Neural cell (in vitro differentiated cells): ENCODE data around the gene FHAD1. TPM values are rescaled to one million over a fixed set of nuclear protein-coding genes. Genes with fewer than 3 reads are reported as not detected.

Source experiments
- H2AFZ ChIP-seq: fragments of 200-600, 300-800 bp; sonication (generic), shearing (Covaris generic); 2 replicates; pipeline ENCODE4 v1.6.0; 2014; ENCODE audit warnings: low read depth, mild to moderate bottlenecking, antibody characterized with exemption, low read length, moderate library complexity
- H3F3A ChIP-seq: fragments of 200-600 bp; shearing (Covaris generic); 2 replicates; pipeline ENCODE4 v1.6.1; 2016; ENCODE audit warnings: mild to moderate bottlenecking, moderate library complexity, mixed read lengths, antibody characterized with exemption, low read length; ENCODE audit not compliant: insufficient read depth, poor library complexity, severe bottlenecking
- H3K27ac ChIP-seq: fragments of 200-600, 300-800 bp; sonication (generic), shearing (Covaris generic); 2 replicates; pipeline ENCODE4 v1.5.1; 2014; ENCODE audit warnings: mild to moderate bottlenecking, low read length, moderate library complexity
- H3K27me3 ChIP-seq: fragments of 300-800, 200-600 bp; sonication (generic), shearing (Covaris generic); 2 replicates; pipeline ENCODE4 v1.6.0; 2014; ENCODE audit warnings: mild to moderate bottlenecking, low read depth, low read length, moderate library complexity; ENCODE audit not compliant: insufficient read depth
- H3K36me3 ChIP-seq: fragments of 300-800, 200-600 bp; sonication (generic), shearing (Covaris generic); 2 replicates; pipeline ENCODE4 v1.5.1; 2014; ENCODE audit warnings: mild to moderate bottlenecking, antibody characterized with exemption, low read length, moderate library complexity; ENCODE audit not compliant: insufficient read depth
- H3K4me2 ChIP-seq: fragments of 300-800, 200-600 bp; sonication (generic), shearing (Covaris generic); 2 replicates; pipeline ENCODE4 v1.6.0; 2014; ENCODE audit warnings: mild to moderate bottlenecking, low read length
- H3K4me3 ChIP-seq: fragments of 300-800, 200-600 bp; sonication (generic), shearing (Covaris generic); 2 replicates; pipeline ENCODE4 v1.5.1; 2014; ENCODE audit warnings: mild to moderate bottlenecking, low read length, moderate library complexity
- H3K79me2 ChIP-seq: fragments of 200-600 bp; shearing (Covaris generic); replicated peaks from 2 replicates; pipeline ENCODE4 v1.6.0; 2014; ENCODE audit warnings: mild to moderate bottlenecking, low read length, moderate library complexity; ENCODE audit not compliant: insufficient read depth
- H3K9ac ChIP-seq: fragments of 300-800, 200-600 bp; sonication (generic), shearing (Covaris generic); 2 replicates; pipeline ENCODE4 v1.6.1; 2016; ENCODE audit warnings: mild to moderate bottlenecking, low read length, mixed read lengths
- H3K9me2 ChIP-seq: fragments of 200-600 bp; shearing (Covaris generic); 2 replicates; pipeline ENCODE4 v1.6.1; 2016; ENCODE audit warnings: mild to moderate bottlenecking, low read length, mixed read lengths; ENCODE audit not compliant: insufficient read depth
- H3K9me3 ChIP-seq: fragments of 200-600, 300-800 bp; sonication (generic), shearing (Covaris generic); 2 replicates; pipeline ENCODE4 v1.6.1; 2016; ENCODE audit warnings: mild to moderate bottlenecking, mixed run types, low read length, moderate library complexity, mixed read lengths
- H4K20me1 ChIP-seq: fragments of 200-600 bp; shearing (Covaris generic); 2 replicates; pipeline ENCODE4 v1.6.1; 2016; ENCODE audit warnings: mild to moderate bottlenecking, mixed run types; ENCODE audit not compliant: insufficient read depth
- EP300 ChIP-seq: fragments of 450-650 bp; conservative IDR thresholded peaks from 2 replicates; pipeline ENCODE4 v1.6.1; 2014; ENCODE audit warnings: antibody characterized with exemption, mild to moderate bottlenecking, moderate library complexity; ENCODE audit not compliant: poor library complexity, severe bottlenecking
- EZH2 ChIP-seq: fragments of 200-600, 300-800 bp; shearing (Covaris generic), sonication (generic); IDR thresholded peaks from 2 replicates; pipeline ENCODE4 v1.6.1; 2014; ENCODE audit warnings: antibody characterized with exemption, low read length, borderline replicate concordance, mild to moderate bottlenecking; ENCODE audit not compliant: insufficient read depth, poor library complexity, severe bottlenecking
- MXI1 ChIP-seq: fragments of 450-650 bp; conservative IDR thresholded peaks from 2 replicates; pipeline ENCODE4 v1.6.1; 2014; ENCODE audit warnings: antibody characterized with exemption, mild to moderate bottlenecking; ENCODE audit not compliant: poor library complexity, severe bottlenecking
- POLR2AphosphoS5 ChIP-seq: IDR thresholded peaks from 2 replicates; pipeline ENCODE4 v1.6.1; 2012
- RAD21 ChIP-seq: fragments of 450-650 bp; conservative IDR thresholded peaks from 2 replicates; pipeline ENCODE4 v1.6.1; 2014; ENCODE audit warnings: antibody characterized with exemption, mild to moderate bottlenecking, moderate library complexity
- SMC3 ChIP-seq: fragments of 450-650 bp; conservative IDR thresholded peaks from 2 replicates; pipeline ENCODE4 v1.6.1; 2014; ENCODE audit warnings: antibody characterized with exemption, mild to moderate bottlenecking, moderate library complexity; ENCODE audit not compliant: poor library complexity
- TAF1 ChIP-seq: IDR thresholded peaks from 2 replicates; pipeline ENCODE4 v1.6.1; 2012; ENCODE audit warnings: low read depth
- polyA plus RNA-seq: library from polyadenylated mRNA; depleted of rRNA; stranded (reverse); fragments of >200 nt; gene quantifications from 2 replicates; pipeline ENCODE4 v1.2.3, GENCODE V29; 2014
- TF ChIP-seq, protein P1 (sequence below): fragments of 450-650 bp; IDR thresholded peaks from 2 replicates; pipeline ENCODE4 v1.5.1; 2014; ENCODE audit warnings: antibody characterized with exemption, mild to moderate bottlenecking, moderate library complexity; ENCODE audit not compliant: poor library complexity, severe bottlenecking
- TF ChIP-seq, protein P2 (sequence below): IDR thresholded peaks from 2 replicates; pipeline ENCODE4 v1.6.1; 2012; ENCODE audit warnings: borderline replicate concordance

The FHAD1 gene
- polyA plus RNA-seq, 1 donor from 2014 or later, result 0.46 TPM

DNA sequence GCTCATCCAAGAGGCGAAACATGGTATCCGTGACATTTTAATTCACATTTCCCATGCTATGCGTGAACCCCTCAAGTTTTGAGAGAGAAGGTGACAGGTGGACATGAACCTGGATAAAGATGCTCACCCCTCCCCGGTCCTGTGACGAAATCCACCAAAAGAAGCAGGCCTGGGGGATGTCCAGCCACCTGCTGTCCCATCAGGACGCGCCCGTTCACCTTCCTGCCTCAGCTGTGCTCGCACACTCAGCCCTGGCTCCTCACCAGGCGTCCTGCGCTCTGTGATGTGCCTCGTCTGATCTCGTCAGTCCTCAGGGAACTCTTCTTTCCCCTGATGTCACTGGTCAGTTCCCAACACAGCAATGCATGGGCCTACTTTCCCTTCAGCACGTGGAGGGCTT lies 10.3 kb downstream of the FHAD1 start:
- Histone ChIP-seq H3F3A (no peaks in the 10 kb centered on the region), H3K4me2 (no peak overlapping the region), H2AFZ (no peak overlapping the region), H3K9me2 (no peaks in the 10 kb centered on the region), H3K9ac (no peak overlapping the region), H3K27ac (no peak overlapping the region), H3K36me3 (no peaks in the 10 kb centered on the region), H3K27me3 (no peaks in the 10 kb centered on the region), H3K9me3 (no peaks in the 10 kb centered on the region), H3K4me3 (no peak overlapping the region), H4K20me1 (no peaks in the 10 kb centered on the region), H3K79me2 (no peaks in the 10 kb centered on the region)
- TF ChIP-seq SMC3, result no peak
- TF ChIP-seq MXI1, result no peak
- no peak for TF ChIP-seq POLR2AphosphoS5
- TF ChIP-seq, protein P1, sequence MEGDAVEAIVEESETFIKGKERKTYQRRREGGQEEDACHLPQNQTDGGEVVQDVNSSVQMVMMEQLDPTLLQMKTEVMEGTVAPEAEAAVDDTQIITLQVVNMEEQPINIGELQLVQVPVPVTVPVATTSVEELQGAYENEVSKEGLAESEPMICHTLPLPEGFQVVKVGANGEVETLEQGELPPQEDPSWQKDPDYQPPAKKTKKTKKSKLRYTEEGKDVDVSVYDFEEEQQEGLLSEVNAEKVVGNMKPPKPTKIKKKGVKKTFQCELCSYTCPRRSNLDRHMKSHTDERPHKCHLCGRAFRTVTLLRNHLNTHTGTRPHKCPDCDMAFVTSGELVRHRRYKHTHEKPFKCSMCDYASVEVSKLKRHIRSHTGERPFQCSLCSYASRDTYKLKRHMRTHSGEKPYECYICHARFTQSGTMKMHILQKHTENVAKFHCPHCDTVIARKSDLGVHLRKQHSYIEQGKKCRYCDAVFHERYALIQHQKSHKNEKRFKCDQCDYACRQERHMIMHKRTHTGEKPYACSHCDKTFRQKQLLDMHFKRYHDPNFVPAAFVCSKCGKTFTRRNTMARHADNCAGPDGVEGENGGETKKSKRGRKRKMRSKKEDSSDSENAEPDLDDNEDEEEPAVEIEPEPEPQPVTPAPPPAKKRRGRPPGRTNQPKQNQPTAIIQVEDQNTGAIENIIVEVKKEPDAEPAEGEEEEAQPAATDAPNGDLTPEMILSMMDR, result no peak
- no peak for TF ChIP-seq EP300
- TF ChIP-seq RAD21, result no peak
- no peak for TF ChIP-seq EZH2
- TF ChIP-seq TAF1, result no peak
- TF ChIP-seq, protein P2, sequence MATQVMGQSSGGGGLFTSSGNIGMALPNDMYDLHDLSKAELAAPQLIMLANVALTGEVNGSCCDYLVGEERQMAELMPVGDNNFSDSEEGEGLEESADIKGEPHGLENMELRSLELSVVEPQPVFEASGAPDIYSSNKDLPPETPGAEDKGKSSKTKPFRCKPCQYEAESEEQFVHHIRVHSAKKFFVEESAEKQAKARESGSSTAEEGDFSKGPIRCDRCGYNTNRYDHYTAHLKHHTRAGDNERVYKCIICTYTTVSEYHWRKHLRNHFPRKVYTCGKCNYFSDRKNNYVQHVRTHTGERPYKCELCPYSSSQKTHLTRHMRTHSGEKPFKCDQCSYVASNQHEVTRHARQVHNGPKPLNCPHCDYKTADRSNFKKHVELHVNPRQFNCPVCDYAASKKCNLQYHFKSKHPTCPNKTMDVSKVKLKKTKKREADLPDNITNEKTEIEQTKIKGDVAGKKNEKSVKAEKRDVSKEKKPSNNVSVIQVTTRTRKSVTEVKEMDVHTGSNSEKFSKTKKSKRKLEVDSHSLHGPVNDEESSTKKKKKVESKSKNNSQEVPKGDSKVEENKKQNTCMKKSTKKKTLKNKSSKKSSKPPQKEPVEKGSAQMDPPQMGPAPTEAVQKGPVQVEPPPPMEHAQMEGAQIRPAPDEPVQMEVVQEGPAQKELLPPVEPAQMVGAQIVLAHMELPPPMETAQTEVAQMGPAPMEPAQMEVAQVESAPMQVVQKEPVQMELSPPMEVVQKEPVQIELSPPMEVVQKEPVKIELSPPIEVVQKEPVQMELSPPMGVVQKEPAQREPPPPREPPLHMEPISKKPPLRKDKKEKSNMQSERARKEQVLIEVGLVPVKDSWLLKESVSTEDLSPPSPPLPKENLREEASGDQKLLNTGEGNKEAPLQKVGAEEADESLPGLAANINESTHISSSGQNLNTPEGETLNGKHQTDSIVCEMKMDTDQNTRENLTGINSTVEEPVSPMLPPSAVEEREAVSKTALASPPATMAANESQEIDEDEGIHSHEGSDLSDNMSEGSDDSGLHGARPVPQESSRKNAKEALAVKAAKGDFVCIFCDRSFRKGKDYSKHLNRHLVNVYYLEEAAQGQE, result no peak

DNA sequence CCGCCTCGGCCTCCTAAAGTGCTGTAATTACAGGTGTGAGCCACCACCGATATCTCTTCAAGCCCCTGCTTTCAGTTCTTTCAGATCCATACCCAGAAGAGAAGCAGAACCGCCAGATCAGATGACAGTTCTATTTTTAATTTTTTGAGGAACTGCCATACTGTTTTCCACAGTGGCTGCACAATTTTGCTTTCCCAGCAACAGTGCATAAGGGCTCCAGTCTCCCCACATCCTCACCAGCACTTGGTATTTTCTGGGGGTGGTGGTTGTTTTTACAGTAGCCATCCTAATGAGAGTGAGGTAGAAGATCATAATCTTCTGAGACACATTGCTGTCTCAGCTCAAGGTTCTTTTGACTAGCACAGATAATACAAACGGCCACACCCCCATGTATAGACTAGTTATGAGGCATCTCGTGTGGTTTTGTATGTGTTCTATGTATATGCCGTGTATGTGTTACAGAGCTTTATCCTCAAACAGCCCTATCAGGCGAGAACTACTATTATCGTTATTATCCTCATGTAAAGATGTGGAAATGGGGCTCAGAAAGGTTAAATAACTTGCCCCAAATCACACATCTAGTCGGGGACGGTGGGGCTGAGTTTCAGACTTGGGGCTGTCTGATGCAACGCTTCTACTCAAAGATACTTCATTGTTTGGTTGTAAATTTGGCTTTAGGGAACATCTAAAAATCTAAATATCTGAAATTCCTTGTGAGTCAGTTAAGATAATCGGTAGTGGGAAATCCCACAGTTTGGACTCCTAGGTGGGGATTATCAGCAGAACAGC lies 12.0 kb downstream of the FHAD1 start:
- Histone ChIP-seq H3K9me2 (no peaks in the 10 kb centered on the region), H4K20me1 (no peaks in the 10 kb centered on the region), H3K36me3 (no peaks in the 10 kb centered on the region), H3K27ac (no peak overlapping the region), H3F3A (no peaks in the 10 kb centered on the region), H3K79me2 (no peaks in the 10 kb centered on the region), H2AFZ (no peak overlapping the region), H3K9ac (no peak overlapping the region), H3K4me3 (no peak overlapping the region), H3K27me3 (no peaks in the 10 kb centered on the region), H3K9me3 (no peaks in the 10 kb centered on the region), H3K4me2 (no peak overlapping the region)
- TF ChIP-seq POLR2AphosphoS5 (no peak), TAF1 (no peak), RAD21 (no peak), SMC3 (no peak), EP300 (no peak), EZH2 (no peak), MXI1 (no peak)
- TF ChIP-seq, protein P2, result no peak
- TF ChIP-seq, protein P1, result no peak
